ENCODE data around the gene MCRIP2.

MCRIP2 gene

GRCh38 chr16:617855-618254, 23.8 kb upstream of the MCRIP2 start:
- DNase-seq, result no peak

GRCh38 chr16:619476-620100, 22.0 kb upstream of the MCRIP2 start:
- DNase-seq, result no peak

DNA sequence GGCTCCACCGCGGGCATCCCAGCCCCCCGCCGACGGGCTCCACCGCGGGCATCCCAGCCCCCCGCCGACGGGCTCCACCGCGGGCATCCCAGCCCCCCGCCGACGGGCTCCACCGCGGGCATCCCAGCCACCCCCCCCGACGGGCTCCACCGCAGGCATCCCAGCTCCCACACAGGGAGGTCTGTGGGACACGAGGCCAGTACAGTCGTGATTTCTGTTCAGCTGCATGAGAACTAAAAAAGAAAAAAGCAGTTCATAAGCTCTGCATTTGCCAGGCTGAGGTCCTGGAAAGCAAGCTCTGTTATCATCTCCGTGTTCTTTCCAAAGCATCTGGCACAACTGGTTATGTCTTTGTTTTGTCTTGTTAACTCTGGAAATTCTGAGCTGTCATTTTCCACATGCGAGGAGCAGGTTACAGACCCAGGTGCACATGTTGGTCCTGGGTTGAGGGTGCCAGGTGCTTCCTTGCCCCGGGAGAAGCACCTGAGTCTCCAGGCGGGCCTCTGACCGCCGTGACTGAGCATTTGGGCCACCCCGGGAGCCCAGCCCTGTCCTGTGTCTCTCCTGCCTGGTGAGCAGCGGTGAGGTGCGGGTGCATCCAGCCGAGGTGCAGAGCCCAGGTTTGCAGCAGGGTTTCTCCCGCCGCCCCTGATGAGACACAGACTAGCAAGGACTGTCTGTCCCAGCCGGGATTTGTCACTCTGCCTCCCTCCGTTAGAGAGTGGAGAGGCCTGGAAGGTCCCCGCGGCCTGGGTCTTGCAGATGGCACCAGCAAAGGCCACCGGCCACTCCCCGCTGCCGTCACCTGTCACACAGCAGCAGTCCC, 20.7 kb upstream of the MCRIP2 start:
- DNase-seq, result no peak

- no peak for DNase-seq
Observed at GRCh38 chr16:621526-622105, 20.0 kb upstream of the MCRIP2 start.

GRCh38 chr16:622920-623280, 18.7 kb upstream of the MCRIP2 start:
- no peak for DNase-seq

- no peak for DNase-seq
Observed at GRCh38 chr16:624526-625070, 17.0 kb upstream of the MCRIP2 start.

DNA sequence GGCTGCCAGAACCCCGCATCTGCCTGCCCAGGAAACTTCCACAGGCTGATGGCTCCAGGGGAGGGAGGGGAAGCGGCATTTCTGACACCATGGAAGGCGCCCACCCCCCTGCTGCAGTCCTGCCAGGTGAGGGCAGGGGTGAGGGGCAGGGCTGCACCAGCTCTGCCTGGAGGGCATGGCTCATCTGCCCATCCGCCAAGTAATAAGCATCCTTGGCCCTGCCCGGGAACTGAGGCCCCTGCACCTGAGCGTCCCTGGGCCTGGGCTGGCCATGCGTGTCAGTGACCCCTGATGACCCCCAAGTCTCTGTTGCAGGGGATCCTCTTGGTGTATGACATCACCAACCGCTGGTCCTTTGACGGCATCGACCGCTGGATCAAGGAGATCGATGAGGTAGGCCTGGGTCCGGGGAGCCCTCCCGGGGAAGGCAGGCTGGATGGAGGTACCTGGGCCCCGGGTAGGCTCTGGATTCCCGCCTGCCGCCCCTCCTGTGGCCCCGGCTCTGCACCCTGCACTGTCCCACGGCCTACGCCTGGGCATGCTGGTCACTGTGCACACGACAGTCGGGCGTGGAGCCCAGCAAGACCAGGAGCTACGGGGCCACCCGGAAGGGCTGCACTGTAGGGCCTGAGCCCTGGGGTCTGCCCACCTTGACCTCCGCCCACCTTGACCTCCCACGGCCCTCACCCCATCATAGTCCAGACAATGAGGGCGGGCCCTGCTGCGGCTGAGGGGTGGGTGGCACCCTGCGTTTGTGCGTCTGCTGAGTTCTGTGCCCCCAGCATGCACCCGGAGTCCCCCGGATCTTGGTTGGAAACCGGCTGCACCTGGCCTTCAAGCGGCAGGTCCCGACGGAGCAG, 16.3 kb upstream of the MCRIP2 start:
- DNase-seq, result no peak

- DNase-seq, result no peak
Observed at GRCh38 chr16:625977-626765, 15.5 kb upstream of the MCRIP2 start.

DNA sequence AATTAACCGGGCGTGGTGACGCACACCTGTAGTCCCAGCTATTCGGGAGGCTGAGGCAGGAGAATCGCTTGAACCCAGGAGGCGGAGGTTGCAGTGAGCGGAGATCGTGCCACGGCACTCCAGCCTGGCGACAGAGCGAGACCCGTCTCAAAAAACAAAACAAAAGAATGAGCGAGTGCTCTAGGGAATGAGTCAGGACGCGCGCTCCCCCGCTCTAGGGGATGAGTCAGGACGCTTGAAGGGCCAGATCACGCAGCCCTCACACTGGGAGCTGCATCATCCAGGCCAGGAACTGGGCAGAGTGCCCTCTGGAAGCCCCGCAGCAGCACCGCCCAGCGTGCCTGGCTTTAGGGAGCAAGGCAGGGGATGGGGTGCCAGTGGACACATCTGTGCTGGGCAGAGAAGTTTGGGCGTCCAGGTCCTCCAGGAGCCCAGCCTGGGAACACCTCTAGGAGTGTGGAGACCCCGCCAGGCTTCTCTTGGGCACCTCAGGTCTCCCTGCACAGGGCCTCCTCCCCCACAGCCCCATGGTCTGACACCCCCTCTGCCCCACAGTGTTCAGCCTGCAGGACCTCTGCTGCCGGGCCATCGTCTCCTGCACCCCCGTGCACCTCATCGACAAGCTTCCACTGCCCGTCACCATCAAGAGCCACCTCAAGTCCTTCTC, 14.7 kb upstream of the MCRIP2 start:
- no peak for DNase-seq

DNA sequence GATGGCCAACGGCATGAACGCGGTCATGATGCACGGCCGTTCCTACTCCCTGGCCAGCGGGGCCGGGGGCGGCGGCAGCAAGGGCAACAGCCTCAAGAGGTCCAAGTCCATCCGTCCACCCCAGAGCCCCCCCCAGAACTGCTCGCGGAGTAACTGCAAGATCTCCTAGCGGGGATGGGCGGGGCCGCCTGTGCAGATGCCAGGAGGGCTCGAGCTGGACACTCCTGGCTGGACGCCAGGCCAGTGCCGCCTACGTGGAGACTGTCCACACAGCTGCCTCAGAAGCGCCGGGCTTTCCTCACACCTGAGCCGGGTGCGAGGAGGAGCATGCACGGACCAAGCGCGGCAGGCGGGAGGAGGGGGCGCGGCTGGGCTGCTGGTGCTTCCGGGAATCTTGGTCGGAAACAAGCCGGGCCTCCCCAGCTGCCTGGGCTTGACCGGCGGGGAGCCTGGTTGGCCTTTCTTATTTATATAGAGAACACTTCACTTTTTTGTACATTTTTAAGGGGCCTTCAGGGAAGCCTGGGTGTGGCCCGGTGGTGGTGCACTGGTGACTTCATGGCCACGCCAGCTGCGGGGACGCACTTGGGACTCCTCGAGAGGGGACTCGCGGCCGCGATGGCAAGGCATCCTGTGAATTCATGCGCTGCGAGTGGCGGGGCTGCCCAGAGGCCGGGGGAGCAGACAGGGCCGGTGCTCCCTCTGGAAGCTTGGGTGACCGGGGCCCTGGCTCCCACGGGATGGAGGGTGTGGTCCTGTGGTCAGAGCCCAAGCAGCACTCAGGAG, 14.0 kb upstream of the MCRIP2 start:
- no peak for DNase-seq

DNA sequence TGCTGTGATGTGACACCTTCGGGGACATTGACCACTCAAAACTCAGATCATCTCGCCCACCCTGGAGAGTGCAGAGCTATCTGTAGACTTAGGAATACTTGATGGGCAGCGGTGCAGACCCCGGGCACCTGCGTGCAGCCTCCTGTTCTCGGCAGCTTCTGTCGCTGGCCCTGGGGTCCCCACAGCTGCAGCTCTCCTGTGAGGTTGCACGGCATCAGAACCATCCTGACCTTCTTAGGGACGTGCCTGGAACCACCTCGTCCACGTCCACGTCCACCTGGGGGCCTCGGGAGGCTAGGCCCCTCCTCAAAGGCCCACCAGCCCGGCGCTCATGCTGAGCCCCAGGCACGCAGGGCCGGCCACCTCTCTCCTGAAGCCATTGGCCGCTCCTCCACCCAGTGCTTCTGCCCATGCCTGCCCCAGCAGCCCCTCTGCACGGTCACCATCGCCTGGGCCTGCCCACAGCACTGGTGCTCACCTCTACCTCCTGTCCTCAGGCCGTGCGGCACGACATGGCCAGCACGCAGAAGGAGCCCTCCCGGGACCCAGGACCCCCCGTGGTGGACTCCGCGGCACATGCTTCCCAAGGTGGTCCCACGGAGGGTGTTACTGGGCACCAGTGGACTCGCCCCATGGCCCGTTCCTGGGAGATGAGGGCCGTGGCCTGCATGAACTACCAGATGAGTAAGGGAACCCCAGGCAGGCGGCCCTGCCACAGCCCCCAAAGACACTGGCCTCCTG, 13.1 kb upstream of the MCRIP2 start:
- no peak for DNase-seq

DNA sequence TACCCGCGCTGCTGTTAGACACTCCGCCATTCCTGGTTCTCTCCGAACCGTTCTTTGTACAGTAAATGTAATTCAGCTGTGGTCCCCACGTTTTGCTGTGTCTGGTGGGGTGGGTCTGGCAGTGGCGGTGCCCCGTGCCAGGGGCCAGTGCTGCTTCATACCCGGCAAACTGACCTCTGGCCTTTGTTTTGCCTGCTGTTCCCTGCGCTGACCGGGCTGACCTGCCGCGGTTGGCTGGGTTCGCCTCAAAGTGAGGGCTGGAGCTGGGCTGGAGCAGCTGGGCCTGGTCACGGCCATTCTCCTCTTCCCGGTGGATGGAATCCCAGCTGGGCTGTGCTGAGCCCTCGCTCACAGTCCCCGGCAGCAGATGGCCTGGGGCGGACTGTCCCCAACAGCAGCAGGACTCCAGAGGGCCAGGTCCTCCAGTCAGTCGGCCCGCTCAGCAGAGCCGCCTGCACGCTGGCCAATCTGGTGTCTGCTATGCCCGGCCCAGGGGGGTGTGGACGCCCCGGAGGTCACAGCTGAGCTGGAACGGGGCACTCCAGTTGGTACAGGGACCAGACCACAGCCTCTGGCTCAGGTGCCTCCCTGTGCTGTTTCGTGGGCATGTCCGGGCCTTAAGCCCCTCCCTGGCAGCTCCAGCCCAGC, 12.3 kb upstream of the MCRIP2 start:
- no peak for DNase-seq

- no peak for DNase-seq
Observed at GRCh38 chr16:629833-630248, 11.8 kb upstream of the MCRIP2 start.

DNA sequence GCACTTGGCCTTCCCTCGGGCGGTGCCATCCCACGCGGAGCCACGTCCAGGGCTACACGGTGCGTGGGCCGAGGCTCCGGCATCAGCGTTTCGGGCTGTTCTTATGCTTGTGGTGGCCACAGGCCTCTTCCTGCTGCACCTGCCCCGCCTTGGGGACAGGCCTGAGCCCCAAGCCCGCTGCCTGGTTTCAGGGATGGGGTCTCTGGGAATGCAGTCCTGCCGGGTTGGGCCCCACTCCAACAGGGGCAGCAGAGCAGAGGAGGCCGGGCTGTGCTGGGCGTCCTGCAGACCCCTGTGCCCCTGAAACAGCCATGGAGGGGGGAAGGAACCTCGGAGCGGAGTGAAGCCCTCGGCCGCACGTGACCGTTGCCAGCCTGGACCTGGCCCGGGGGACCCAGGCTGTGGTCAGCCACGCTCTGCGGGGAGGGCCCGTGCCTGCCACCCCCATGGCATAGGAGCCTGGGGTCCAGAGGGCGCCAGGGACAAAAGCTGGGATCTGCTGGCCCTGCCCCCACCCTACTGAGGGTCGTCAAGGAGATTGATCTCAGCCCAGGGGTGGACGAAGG, 11.3 kb upstream of the MCRIP2 start:
- DNase-seq, result no peak

DNA sequence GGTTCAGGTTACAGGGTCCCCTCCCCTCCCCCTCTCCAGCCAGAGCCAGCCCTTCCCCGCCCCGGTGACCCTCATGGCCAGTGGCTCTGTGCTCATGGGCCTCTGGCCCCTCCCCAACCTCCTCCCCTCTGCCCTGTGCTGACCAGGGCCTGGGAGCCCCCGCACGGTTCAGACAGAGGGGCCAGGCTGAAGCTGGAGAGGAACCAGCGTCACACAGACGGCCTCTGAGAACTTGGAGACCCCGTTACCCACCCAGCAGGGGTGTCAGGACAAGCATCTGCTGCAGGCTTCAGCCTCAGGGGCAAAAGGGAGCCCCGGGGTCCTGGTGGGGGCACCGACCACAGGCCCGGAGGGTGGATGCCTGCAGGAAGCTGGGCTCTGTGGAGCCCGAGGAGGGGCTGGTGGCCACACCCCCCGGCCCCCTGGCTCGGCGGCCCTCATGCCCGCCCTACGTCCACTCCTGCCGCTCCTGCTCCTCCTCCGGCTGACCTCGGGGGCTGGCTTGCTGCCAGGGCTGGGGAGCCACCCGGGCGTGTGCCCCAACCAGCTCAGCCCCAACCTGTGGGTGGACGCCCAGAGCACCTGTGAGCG, 10.7 kb upstream of the MCRIP2 start, which contains the start of gene WFIKKN1:
Gene WFIKKN1 (plus strand): TSS at position 171 of the 591 bp plus-strand sequence. CDS start 269 bp downstream, at position 440.
- DNase-seq, result no peak

- no peak for DNase-seq
Observed at GRCh38 chr16:631808-632358, 9.7 kb upstream of the MCRIP2 start.

DNA sequence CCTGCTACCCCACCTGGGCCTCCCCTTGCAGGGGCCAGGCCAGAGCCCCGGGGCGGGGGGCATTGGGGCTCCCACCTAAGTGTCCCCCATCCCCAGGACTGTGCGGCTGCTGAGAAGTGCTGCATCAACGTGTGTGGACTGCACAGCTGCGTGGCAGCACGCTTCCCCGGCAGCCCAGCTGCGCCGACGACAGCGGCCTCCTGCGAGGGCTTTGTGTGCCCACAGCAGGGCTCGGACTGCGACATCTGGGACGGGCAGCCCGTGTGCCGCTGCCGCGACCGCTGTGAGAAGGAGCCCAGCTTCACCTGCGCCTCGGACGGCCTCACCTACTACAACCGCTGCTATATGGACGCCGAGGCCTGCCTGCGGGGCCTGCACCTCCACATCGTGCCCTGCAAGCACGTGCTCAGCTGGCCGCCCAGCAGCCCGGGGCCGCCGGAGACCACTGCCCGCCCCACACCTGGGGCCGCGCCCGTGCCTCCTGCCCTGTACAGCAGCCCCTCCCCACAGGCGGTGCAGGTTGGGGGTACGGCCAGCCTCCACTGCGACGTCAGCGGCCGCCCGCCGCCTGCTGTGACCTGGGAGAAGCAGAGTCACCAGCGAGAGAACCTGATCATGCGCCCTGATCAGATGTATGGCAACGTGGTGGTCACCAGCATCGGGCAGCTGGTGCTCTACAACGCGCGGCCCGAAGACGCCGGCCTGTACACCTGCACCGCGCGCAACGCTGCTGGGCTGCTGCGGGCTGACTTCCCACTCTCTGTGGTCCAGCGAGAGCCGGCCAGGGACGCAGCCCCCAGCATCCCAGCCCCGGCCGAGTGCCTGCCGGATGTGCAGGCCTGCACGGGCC, 8.9 kb upstream of the MCRIP2 start:
- DNase-seq, result no peak

All from CD4-positive, alpha-beta T cell treated with Interleukin-17A for 1 hour (primary cell).